K562 (cell line): Measurements from ENCODE around the gene DCUN1D1. TPM values are rescaled to one million over a fixed set of nuclear protein-coding genes. Genes with fewer than 3 reads are reported as not detected.

Source experiments
- ATAC-seq: fragments of 200-7000 bp; cut with Tn5 transposase; 3 replicates; pipeline ENCODE4 v1.9.1; 2020; ENCODE audit warnings: moderate library complexity
- BruUV-seq: library from RNA; stranded (reverse); fragments of 400-500 nt; replicated peaks from 2 replicates; lab custom pipeline; 2021; lab: Mats Ljungman, UMichigan
- CTCF ChIA-PET: fragments of 300-600 bp; formaldehyde crosslinking; extraction: SDS; loops from one replicate; lab custom pipeline; 2021; ENCODE audit warnings: low intra/inter-chr PET ratio; lab: Yijun Ruan, JAX
- POLR2A ChIA-PET: fragments of 300-600, 350-650 bp; sonication (Branson Sonifier 250); formaldehyde crosslinking; extraction: SDS; loops from one replicate; lab custom pipeline; 2021; ENCODE audit warnings: antibody characterized with exemption, inconsistent platforms; lab: Yijun Ruan, JAX
- DNase-seq, 4 experiments: peaks; one replicate each; pipeline versions ENCODE4 v3.0.0 to v3.0.0-alpha.2; 2011 to 2018; ENCODE audit warnings: low spot score in 3 of 4, mixed read lengths in 3 of 4; ENCODE audit errors: extremely low read depth in 1 of 4
- FAIRE-seq: peaks from 2 replicates; lab custom pipeline; 2011; peaks lifted over from hg19 to GRCh38; lab: Jason Lieb, UNC
- H2AFZ ChIP-seq: 2 replicates; pipeline ENCODE4 v1.6.0; 2011; ENCODE audit warnings: low read depth, low read length, control low read depth, inconsistent platforms
- H3K27ac ChIP-seq: fragments of 200-600 bp; 3 replicates; pipeline ENCODE4 v1.8.0; 2011; ENCODE audit warnings: low read depth, mild to moderate bottlenecking, control low read depth, inconsistent platforms, low read length, moderate library complexity, mixed read lengths; ENCODE audit errors: extremely low read depth
- H3K27me3 ChIP-seq, 2 experiments: fragments of 300-600 bp in 1 of 2; 2 replicates in 1 of 2; 3 replicates in 1 of 2; pipeline versions ENCODE4 v1.6.0 to v1.8.0; 2011; ENCODE audit warnings: inconsistent platforms in 2 of 2, low read length in 2 of 2, mild to moderate bottlenecking in 1 of 2, mixed read lengths in 1 of 2, moderate library complexity in 1 of 2; ENCODE audit not compliant: control insufficient read depth in 2 of 2, insufficient read depth in 2 of 2
- H3K36me3 ChIP-seq: fragments of 300-600 bp; 3 replicates; pipeline ENCODE4 v1.8.0; 2011; ENCODE audit warnings: mild to moderate bottlenecking, low read length, inconsistent platforms; ENCODE audit not compliant: control insufficient read depth, insufficient read depth
- H3K4me1 ChIP-seq, 2 experiments: fragments of 200-600 bp in 1 of 2; replicated peaks in 1 of 2; 2 replicates in 1 of 2; 3 replicates in 1 of 2; pipeline versions ENCODE4 v1.5.1 to v1.8.0; 2011; ENCODE audit warnings: inconsistent platforms in 2 of 2, low read length in 2 of 2, mild to moderate bottlenecking in 1 of 2, mixed read lengths in 1 of 2, moderate library complexity in 1 of 2; ENCODE audit not compliant: control insufficient read depth in 2 of 2, insufficient read depth in 2 of 2
- H3K4me2 ChIP-seq: 2 replicates; pipeline ENCODE4 v1.6.1; 2011; ENCODE audit warnings: low read length, control low read depth, inconsistent platforms, mixed read lengths; ENCODE audit not compliant: insufficient read depth
- H3K4me3 ChIP-seq: fragments of 200-600 bp; sonication (generic), shearing (Covaris generic); 2 replicates; pipeline ENCODE4 v1.5.1; 2016; ENCODE audit warnings: control low read depth, inconsistent platforms
- H3K79me2 ChIP-seq: fragments of 200-600 bp; 3 replicates; pipeline ENCODE4 v1.8.0; 2011; ENCODE audit warnings: low read length, inconsistent platforms; ENCODE audit not compliant: control insufficient read depth, insufficient read depth
- H3K9ac ChIP-seq, 2 experiments: 2 replicates each; pipeline versions ENCODE4 v1.6.0 to v1.6.1; 2011; ENCODE audit warnings: low read depth in 2 of 2, low read length in 2 of 2, control low read depth in 1 of 2, inconsistent platforms in 1 of 2, mild to moderate bottlenecking in 1 of 2, mixed read lengths in 1 of 2; ENCODE audit not compliant: insufficient read depth in 1 of 2
- H3K9me1 ChIP-seq: one replicate; pipeline ENCODE4 v1.6.0; 2011; ENCODE audit warnings: inconsistent platforms, mild to moderate bottlenecking, low read length, moderate library complexity; ENCODE audit not compliant: control insufficient read depth, insufficient read depth
- H3K9me3 ChIP-seq: replicated peaks from 2 replicates; pipeline ENCODE4 v1.5.1; 2011; ENCODE audit warnings: low read depth, low read length, inconsistent platforms; ENCODE audit not compliant: control insufficient read depth, insufficient read depth
- H4K20me1 ChIP-seq: replicated peaks from 2 replicates; pipeline ENCODE4 v1.6.1; 2011; ENCODE audit warnings: low read length, inconsistent platforms, mixed read lengths; ENCODE audit not compliant: control insufficient read depth, insufficient read depth
- POLR2AphosphoS2 ChIP-seq: IDR thresholded peaks from 2 replicates; pipeline ENCODE4 v1.6.1; 2012; ENCODE audit warnings: low read length, improper control_type of control experiment
- SETDB1 ChIP-seq: IDR thresholded peaks from one replicate; pipeline ENCODE4 v1.6.1; 2012; ENCODE audit warnings: low read length, control low read depth, inconsistent platforms
- SRSF3 ChIP-seq: fragments of 200-400 bp; formaldehyde crosslinking; IDR thresholded peaks from 2 replicates; pipeline ENCODE4 v1.6.1; 2016; ENCODE audit warnings: mild to moderate bottlenecking, low read length, moderate library complexity; ENCODE audit not compliant: insufficient read depth
- XRCC3 ChIP-seq: fragments of 450-650 bp; IDR thresholded peaks from 2 replicates; pipeline ENCODE4 v1.6.1; 2017; ENCODE audit warnings: mild to moderate bottlenecking, moderate library complexity
- ZNF347 ChIP-seq: fragments of 450-650 bp; formaldehyde crosslinking; IDR thresholded peaks from 2 replicates; pipeline ENCODE4 v1.4.0; 2020; ENCODE audit warnings: low read depth, mild to moderate bottlenecking, moderate library complexity
- WGBS: fragments of 100-300 bp; shearing (Covaris generic); methylation state at CpG from one replicate; pipeline ENCODE4 v1.1.6; 2016; ENCODE audit warnings: low coverage, mixed read lengths; ENCODE audit not compliant: insufficient coverage; ENCODE audit errors: missing lambda C conversion rate; 5-methylcytosine and 5-hydroxymethylcytosine counted together
- in situ Hi-C: fragments of 300-500 bp; cut with MboI; formaldehyde crosslinking; loops from 4 replicates; pipeline ENCODE4 v1.15.0; 2018; ENCODE audit warnings: inconsistent platforms, mixed read lengths
- intact Hi-C: fragments of 100-400 bp; cut with micrococcal nuclease; formaldehyde crosslinking; loops from 2 replicates; pipeline ENCODE4 v1.14.2; 2022
- polyA plus RNA-seq, 8 experiments: library from polyadenylated mRNA; depleted of rRNA in 4 of 8; stranded (reverse) in 5 of 8; unstranded in 3 of 8; fragments of >200 nt; fragmentation: Nextera tagmentation in 2 of 8; fragmentation: Illumina TruSeq in 1 of 8; extraction: Ambion mirVana in 2 of 8; extraction: Trizol in 1 of 8; gene quantifications; 2 replicates each; pipeline versions ENCODE4 v1.2.1 to v1.2.3, GENCODE V29; 2011 to 2014; ENCODE audit warnings: inconsistent platforms in 1 of 8, missing spikeins in 1 of 8
- total RNA-seq, 7 experiments: library from RNA; depleted of rRNA in 6 of 7; stranded (reverse); fragments of >200 nt in 6 of 7; fragmentation: Illumina TruSeq in 2 of 7; extraction: Trizol in 2 of 7; gene quantifications; 2 replicates each; pipeline versions ENCODE4 v1.2.1 to v1.2.3, GENCODE V29; 2011 to 2021; ENCODE audit warnings: low replicate concordance in 1 of 7
- TF ChIP-seq, protein P1 (sequence below): fragments of 250-450 bp; sonication (Bioruptor Pico); IDR thresholded peaks from 2 replicates; pipeline ENCODE4 v1.5.0; 2022; ENCODE audit warnings: mild to moderate bottlenecking
- TF ChIP-seq, protein P2 (sequence below): fragments of 450-650 bp; IDR thresholded peaks from 2 replicates; pipeline ENCODE4 v1.6.1; 2016; ENCODE audit warnings: mild to moderate bottlenecking, moderate library complexity

DCUN1D1 gene
- total and polyA plus RNA-seq, 9 of the 15 experiments (the other 6 are each of a cell fraction or from before 2014, with no cell fraction given) = 11.4 to 46.8 (median 28.2) TPM

DNA sequence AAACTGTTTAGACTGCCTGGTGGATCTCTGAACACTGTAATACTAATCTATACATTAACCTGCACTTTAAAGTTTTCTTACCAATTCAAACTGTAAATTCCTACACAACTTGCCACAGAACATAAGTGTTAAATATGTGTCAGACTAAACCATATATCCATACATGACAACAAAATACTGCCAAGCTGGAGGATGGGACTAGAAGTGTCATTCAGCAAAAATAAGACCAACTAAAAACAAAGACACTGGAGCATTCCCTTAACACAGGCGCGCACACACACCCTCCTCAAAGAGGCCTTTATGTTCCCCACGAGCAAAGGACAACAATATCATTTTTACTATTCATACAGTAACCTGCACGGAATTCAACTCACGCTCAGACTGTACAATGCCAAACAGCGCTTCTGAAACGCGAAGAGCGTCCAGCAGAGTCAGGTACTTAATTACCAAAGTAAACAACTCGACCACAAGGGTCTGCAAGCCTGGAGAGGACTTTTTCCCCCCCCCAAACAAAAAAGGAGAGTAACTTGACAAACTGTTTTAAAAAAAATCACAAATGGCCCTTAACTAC is 1.1 kb downstream of the DCUN1D1 start (continued):
- TF ChIP-seq, protein P1, sequence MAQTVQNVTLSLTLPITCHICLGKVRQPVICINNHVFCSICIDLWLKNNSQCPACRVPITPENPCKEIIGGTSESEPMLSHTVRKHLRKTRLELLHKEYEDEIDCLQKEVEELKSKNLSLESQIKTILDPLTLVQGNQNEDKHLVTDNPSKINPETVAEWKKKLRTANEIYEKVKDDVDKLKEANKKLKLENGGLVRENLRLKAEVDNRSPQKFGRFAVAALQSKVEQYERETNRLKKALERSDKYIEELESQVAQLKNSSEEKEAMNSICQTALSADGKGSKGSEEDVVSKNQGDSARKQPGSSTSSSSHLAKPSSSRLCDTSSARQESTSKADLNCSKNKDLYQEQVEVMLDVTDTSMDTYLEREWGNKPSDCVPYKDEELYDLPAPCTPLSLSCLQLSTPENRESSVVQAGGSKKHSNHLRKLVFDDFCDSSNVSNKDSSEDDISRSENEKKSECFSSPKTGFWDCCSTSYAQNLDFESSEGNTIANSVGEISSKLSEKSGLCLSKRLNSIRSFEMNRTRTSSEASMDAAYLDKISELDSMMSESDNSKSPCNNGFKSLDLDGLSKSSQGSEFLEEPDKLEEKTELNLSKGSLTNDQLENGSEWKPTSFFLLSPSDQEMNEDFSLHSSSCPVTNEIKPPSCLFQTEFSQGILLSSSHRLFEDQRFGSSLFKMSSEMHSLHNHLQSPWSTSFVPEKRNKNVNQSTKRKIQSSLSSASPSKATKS (CRISPR knock-in tag) = no peak
- TF ChIP-seq XRCC3 (no peak), SETDB1 (no peak), POLR2AphosphoS2 (no peak), SRSF3 (no peak)

DNA sequence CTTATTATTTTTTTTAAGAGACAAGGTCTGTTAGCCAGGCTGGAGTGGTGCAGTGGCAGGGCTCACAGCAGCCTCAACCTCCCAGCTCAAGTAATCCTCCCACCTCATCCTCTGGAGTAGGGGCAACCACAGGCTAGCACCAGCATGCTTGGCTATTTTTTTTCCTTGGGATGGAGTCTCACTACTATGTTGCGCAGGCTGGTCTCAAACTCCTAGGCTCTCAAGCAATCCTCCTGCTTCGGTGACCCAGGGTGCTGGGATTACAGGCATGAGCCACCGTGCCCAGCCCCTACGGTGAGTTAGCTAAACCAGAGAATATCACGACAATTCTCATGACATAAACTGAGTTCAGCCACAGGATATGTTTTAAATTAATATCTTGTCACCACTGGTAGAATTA is 2.0 kb downstream of the DCUN1D1 start:
- H3K4me3 ChIP-seq = peak overlapping the region; percentile 74
- no peaks in the 10 kb centered on the region for H3K27me3 ChIP-seq
- H3K27ac ChIP-seq = peak overlapping the region; percentile 72
- WGBS = 5% methylated on average over 5 of the region's 5 CpGs
- no peaks in the 10 kb centered on the region for H3K9me1 ChIP-seq
- BruUV-seq = no TSS peak
- no peak overlapping the region for H2AFZ ChIP-seq
- 0 out of 2 replicates have a peak, but pooled peaks cover 3% of the 10 kb centered on the region for H4K20me1 ChIP-seq
- peak; percentile 60 for FAIRE-seq
- H3K79me2 ChIP-seq = peaks cover 65% of the 10 kb centered on the region
- POLR2A ChIA-PET = interaction anchor here (0.7 to 1.6 kb wide), 8 partner anchors 9 to 120 kb away, joined by 3 to 5 read pairs (median 4); partner anchors contain the start of gene MCCC1
- peak; percentile 33 for ATAC-seq
- peaks cover 22 to 36% of the 10 kb centered on the region in 2 experiments for H3K4me1 ChIP-seq
- CTCF ChIA-PET = no interaction called here
- no peaks in the 10 kb centered on the region for H3K9me3 ChIP-seq
- in situ Hi-C loops (no loop called here), intact Hi-C loops (loop anchor here (2.0 kb wide), 1 partner anchor 58 kb away; no protein-coding TSS in a partner anchor)
- DNase-seq = peak in 1 of 4 experiments; percentile 40
- peak overlapping the region; percentile 89 for H3K4me2 ChIP-seq
- peak overlapping the region; percentile 75 to 89 for H3K9ac ChIP-seq
- no peaks in the 10 kb centered on the region for H3K36me3 ChIP-seq
- TF ChIP-seq ZNF347 (CRISPR knock-in tag) = no peak
- TF ChIP-seq, protein P2, sequence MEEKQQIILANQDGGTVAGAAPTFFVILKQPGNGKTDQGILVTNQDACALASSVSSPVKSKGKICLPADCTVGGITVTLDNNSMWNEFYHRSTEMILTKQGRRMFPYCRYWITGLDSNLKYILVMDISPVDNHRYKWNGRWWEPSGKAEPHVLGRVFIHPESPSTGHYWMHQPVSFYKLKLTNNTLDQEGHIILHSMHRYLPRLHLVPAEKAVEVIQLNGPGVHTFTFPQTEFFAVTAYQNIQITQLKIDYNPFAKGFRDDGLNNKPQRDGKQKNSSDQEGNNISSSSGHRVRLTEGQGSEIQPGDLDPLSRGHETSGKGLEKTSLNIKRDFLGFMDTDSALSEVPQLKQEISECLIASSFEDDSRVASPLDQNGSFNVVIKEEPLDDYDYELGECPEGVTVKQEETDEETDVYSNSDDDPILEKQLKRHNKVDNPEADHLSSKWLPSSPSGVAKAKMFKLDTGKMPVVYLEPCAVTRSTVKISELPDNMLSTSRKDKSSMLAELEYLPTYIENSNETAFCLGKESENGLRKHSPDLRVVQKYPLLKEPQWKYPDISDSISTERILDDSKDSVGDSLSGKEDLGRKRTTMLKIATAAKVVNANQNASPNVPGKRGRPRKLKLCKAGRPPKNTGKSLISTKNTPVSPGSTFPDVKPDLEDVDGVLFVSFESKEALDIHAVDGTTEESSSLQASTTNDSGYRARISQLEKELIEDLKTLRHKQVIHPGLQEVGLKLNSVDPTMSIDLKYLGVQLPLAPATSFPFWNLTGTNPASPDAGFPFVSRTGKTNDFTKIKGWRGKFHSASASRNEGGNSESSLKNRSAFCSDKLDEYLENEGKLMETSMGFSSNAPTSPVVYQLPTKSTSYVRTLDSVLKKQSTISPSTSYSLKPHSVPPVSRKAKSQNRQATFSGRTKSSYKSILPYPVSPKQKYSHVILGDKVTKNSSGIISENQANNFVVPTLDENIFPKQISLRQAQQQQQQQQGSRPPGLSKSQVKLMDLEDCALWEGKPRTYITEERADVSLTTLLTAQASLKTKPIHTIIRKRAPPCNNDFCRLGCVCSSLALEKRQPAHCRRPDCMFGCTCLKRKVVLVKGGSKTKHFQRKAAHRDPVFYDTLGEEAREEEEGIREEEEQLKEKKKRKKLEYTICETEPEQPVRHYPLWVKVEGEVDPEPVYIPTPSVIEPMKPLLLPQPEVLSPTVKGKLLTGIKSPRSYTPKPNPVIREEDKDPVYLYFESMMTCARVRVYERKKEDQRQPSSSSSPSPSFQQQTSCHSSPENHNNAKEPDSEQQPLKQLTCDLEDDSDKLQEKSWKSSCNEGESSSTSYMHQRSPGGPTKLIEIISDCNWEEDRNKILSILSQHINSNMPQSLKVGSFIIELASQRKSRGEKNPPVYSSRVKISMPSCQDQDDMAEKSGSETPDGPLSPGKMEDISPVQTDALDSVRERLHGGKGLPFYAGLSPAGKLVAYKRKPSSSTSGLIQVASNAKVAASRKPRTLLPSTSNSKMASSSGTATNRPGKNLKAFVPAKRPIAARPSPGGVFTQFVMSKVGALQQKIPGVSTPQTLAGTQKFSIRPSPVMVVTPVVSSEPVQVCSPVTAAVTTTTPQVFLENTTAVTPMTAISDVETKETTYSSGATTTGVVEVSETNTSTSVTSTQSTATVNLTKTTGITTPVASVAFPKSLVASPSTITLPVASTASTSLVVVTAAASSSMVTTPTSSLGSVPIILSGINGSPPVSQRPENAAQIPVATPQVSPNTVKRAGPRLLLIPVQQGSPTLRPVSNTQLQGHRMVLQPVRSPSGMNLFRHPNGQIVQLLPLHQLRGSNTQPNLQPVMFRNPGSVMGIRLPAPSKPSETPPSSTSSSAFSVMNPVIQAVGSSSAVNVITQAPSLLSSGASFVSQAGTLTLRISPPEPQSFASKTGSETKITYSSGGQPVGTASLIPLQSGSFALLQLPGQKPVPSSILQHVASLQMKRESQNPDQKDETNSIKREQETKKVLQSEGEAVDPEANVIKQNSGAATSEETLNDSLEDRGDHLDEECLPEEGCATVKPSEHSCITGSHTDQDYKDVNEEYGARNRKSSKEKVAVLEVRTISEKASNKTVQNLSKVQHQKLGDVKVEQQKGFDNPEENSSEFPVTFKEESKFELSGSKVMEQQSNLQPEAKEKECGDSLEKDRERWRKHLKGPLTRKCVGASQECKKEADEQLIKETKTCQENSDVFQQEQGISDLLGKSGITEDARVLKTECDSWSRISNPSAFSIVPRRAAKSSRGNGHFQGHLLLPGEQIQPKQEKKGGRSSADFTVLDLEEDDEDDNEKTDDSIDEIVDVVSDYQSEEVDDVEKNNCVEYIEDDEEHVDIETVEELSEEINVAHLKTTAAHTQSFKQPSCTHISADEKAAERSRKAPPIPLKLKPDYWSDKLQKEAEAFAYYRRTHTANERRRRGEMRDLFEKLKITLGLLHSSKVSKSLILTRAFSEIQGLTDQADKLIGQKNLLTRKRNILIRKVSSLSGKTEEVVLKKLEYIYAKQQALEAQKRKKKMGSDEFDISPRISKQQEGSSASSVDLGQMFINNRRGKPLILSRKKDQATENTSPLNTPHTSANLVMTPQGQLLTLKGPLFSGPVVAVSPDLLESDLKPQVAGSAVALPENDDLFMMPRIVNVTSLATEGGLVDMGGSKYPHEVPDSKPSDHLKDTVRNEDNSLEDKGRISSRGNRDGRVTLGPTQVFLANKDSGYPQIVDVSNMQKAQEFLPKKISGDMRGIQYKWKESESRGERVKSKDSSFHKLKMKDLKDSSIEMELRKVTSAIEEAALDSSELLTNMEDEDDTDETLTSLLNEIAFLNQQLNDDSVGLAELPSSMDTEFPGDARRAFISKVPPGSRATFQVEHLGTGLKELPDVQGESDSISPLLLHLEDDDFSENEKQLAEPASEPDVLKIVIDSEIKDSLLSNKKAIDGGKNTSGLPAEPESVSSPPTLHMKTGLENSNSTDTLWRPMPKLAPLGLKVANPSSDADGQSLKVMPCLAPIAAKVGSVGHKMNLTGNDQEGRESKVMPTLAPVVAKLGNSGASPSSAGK = no peak
